Dermis microvascular lymphatic vessel endothelial cell (primary cell): Measurements from ENCODE around the gene AGFG1. TPM values are rescaled to one million over a fixed set of nuclear protein-coding genes. Genes with fewer than 3 reads are reported as not detected.

ENCODE experiments used
- DNase-seq, 2 donors: peaks; one replicate each; pipeline versions ENCODE4 v3.0.0 to v3.0.0-alpha.2; 2010; ENCODE audit warnings: low read depth in 2 of 2
- total RNA-seq: library from RNA; depleted of rRNA; stranded (reverse); fragments of >200 nt; gene quantifications from 2 replicates; pipeline ENCODE4 v1.2.1, GENCODE V29; 2014

The AGFG1 gene
- total RNA-seq = 32.5 and 56.6 TPM in 2 replicates

DNA sequence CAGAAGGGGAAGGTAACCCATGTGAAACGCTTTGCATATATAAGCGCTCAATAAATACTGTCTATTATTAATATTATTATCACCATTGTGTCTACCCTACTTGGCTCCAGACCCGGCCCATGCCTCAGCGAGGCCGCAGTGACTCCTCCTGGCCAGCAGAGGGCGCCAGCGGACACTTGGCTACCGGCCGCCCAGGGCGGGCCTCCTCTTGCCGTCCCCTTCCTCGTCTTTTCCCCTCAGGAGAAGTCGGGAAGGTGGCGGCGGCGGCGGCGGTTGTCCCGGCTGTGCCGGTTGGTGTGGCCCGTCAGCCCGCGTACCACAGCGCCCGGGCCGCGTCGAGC lies at the start of gene AGFG1:
TSS of gene AGFG1 (plus strand) at position 233 of the 341 bp plus-strand sequence. CDS start 266 bp downstream, outside the sequence.
- DNase-seq = peak; percentile 38 to 82

GRCh38 chr2:227423656-227424499 lies 48.1 kb upstream of the AGFG1 start:
- no peak for DNase-seq

DNA sequence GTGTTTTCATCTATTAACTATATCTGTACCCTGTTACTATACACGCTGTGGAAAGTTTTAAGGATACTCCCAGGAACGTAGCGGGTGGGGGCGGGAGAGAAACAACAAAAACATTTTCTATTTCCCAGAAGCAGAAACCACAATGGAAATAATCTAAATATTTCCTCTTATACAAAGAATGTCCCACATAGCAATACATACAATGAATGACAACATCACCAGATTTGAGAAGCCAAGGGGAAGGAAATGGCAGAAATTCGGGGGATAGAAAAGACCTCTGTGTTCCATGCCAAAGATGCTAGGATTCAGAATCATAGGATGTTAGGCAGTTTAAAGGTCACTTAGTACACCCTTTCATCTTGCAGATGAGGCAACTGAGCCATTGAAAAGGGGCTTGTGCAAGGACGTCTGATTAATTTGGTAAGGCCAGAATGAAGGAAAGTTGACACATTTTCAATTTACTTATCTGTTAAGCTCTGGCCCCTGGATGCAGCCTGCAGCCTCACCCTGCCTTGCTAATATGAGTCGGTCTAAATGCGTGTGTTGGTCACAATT lies 43.1 kb upstream of the AGFG1 start:
- no peak for DNase-seq

- no peak for DNase-seq
These were observed 41.3 kb upstream of the AGFG1 start for GRCh38 chr2:227430639-227431038.

DNA sequence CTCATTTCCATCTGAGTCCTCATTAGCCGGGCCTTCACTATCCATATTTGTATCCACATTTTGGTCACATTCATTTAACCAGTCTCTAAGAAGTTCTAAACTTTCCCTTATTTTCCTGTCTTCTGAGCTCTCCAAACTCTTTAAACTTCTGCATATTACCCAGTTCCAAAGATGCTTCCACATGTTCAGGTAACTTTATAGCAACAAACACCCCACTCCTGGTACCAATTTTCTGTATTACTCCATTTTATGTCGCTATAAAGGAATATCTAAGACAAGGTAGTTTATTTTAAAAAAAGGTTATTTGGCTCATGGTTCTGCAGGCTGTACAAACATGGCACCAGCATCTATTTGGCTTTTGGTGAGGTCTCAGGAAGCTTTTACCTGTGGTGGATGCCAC lies 38.8 kb upstream of the AGFG1 start:
- no peak for DNase-seq

- DNase-seq = no peak
These were observed 35.4 kb upstream of the AGFG1 start for GRCh38 chr2:227436436-227437174.

GRCh38 chr2:227439214-227439613 lies 32.7 kb upstream of the AGFG1 start:
- DNase-seq = no peak

DNA sequence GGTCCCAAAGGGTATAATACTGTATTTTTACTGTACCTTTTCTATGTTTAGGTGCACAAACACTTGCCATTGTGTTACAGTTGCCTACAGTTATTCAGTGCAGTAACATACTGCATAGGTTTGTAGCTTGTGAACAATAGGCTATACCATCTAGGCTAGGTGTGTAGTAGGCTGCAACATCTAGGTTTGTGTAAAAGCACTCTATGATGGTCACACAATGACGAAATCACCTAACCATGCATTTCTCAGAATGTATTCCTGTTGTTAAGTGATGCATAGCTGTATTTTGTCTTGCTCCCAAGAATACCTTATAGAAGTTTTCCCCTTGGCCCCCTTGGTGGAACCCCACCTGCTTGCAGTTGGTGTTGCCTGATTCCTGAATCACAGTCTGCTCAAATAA lies 29.3 kb upstream of the AGFG1 start:
- no peak for DNase-seq

DNA sequence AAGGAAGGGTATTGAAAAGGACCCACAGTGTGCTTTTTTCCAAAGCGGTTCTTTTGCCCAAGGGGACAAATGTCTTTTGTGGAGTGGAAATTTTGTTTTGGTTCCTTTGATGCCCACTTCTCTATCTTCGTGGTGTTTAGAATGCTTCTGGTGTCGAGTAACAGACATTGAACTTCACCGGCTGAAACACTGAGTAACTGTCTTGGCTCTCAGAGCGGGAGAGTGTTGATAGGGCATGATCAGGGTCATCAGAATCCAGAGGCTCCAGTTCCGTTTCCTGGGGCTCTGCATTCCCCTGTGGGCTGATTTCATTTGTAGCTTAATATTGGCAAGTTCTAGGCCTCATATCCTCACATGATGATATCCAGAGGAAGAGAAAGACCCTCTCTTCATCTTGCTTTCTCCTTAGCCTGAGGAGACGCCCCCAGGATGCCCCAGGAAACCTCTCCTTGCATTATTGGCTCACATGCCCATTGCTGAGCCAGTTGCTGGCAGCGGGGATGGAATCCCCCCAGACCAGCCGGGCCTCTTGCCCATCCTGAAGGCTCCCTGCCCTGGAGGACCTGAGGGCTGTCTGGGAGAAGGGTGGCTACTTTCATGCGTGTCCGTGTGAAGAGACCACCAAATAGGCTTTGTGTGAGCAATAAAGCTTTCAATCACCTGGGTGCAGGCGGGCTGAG lies 27.9 kb upstream of the AGFG1 start:
- no peak for DNase-seq

DNA sequence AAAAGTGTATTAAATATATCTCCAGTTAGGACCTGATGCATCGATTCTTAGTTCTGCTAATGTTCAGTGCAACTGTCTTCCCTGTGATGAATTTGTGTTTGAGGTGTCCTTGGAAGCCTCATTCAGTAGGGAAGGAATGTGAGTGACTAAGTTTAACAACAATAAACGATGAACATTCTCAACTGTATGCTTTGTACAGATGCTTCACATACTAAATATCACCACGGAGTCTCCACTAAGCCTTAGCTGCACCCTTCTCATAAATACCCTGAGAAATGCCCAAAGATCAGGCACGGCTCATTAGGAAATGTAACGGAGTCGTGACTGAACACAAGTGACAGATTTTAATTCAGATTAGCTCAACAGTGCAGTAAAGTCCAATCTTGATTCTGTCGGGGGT lies 24.4 kb upstream of the AGFG1 start:
- no peak for DNase-seq

DNA sequence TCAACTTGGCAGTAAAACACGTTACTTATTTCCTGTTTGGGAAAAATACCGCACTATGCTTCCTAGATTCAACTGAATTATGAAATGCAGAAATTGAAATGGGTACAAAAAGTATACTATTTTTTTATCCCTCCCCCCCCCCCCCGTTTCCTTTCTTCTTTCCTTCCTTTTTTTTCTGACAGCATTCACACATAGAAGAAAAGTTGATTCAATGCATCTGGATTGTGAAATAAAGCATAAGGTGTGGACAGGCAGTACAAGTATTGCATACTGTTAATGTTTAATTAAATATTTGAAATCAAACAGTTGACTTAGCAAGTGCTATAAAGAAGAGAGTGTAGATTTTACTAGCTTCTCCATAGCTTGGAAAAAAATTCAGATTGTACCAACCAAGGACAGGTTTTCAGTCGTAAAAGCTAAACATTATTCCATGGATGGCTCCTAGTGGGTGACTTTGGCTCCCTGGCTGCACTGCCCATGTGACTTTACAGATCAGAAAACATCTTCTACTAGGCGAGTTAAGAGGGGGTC lies 21.6 kb upstream of the AGFG1 start:
- peak; percentile 10 to 17 for DNase-seq

GRCh38 chr2:227450926-227451654 lies 20.9 kb upstream of the AGFG1 start:
- DNase-seq = no peak

DNA sequence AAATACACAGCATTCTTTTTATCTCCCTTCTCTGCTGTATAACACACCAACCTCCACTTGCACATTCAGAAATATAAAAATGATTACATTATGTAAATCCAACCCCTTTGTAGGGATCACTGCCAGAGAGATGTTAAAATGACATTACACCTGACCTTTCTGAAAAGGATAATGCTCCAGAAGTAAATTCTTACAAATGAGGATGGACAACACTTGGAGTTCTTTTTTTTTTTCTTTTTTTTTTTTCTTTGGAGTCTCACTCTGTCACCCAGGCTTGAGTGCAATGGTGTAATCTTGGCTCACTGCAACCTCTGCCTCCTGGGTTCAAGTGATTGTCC lies 20.3 kb upstream of the AGFG1 start:
- no peak for DNase-seq

DNA sequence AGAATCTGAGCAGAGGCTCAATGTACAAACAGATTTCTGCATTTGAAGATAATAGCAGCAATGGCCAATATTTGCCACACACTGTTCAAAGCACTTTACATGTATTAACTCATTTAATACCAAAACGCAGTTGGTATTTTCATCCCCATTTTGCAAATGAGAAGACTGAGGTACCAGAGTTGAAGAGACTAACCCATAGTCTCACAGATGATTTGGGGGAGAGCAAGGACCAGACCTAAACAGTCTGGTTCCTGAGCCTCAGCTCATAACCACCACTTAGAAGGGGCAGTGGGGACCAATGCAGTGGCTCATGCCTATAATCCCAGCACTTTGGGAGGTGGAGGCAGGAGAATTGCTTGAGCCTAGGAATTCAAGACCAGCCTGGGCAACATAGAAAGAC lies 18.1 kb upstream of the AGFG1 start:
- no peak for DNase-seq

DNA sequence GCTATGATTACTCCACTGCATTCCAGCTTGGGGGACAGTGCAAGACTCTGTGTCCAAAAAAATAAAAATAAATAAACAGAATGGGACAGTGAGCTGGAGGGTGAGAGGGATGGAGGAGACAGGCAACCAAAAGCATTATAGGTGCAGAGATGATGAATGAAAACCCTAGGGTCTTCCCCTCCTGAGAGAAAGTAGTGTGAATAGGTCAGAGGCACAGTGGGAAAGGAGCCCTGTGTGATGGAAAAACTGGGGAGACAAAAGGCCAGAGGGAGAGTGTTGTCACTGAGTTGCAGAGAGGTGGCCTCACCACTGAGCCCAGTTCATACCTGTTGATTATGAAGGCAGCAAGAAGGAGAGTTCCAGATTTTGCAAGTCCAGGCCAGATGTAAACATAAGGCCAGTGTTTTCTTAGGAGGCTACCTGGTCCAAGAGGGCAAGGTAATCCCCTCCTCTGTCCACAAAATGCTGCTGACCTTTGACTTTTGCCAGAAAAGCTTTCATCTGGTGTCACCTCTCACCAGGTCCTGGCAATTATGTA lies 17.6 kb upstream of the AGFG1 start:
- no peak for DNase-seq

DNA sequence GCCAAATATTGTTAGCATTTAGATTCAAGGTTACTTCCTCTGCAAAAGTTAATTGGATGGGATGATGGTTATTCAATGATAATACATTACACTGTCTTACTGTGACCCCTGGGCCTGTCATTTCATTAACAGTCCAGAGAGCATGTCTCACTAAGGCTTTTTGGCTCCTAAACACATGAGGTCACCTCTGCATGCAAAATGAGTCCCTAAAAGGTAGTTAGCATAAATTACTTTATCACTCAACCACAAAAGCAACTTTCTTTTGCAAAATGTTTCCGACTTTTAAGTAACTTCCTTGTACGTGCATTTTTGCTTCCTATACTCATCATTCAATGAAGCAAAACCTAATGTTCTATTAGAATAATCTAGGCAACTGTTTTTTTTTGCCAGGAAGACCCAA lies 16.8 kb upstream of the AGFG1 start:
- no peak for DNase-seq

DNA sequence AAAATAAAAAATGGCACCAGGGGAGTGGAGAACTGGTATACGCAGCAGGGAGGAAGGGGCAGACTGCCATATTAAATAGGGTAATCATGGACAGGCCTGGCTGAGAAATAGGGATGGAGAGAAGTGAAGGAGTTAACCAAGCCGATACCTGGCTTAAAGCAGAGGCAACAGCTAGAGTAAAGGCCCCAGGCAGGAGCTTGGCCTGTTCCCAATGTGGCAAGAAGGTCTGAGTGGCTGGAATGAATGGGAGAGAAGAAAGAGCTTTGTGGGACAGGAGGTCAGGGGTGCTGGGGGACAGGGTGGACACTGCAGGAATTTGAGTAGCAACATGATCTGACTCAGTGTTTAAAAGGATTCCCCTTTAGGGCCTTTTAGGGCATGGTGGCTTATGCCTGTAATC lies 15.9 kb upstream of the AGFG1 start:
- DNase-seq = no peak

GRCh38 chr2:227456772-227457171 lies 15.2 kb upstream of the AGFG1 start:
- DNase-seq = no peak

- DNase-seq = no peak
These were observed 11.9 kb upstream of the AGFG1 start for GRCh38 chr2:227460070-227460485.

GRCh38 chr2:227460833-227461232 lies 11.1 kb upstream of the AGFG1 start:
- no peak for DNase-seq
